Measurements from ENCODE around the gene PCSK4. TPM values are rescaled to one million over a fixed set of nuclear protein-coding genes. Genes with fewer than 3 reads are reported as not detected.
"Not testable (repeated sequence)": the region's sequence is repeated elsewhere in the genome, so short reads cannot be mapped to it uniquely, and the experiment has no call there.

PCSK4 gene
- polyA plus RNA-seq, 4 donors = 4.5 to 13.0 (median 8.8) TPM

- Histone ChIP-seq H3K9me3 (ENCODE audit: control insufficient read depth in 2 of 2, insufficient read depth in 1 of 2, low read depth in 1 of 2, low read length in 1 of 2) (peaks cover 0 to 21% of the 10 kb centered on the region in 2 donors), H3K27ac (ENCODE audit: low read depth in 1 of 3, low read length in 2 of 3) (no peak overlapping the region), H3K4me1 (ENCODE audit: control insufficient read depth in 3 of 3, insufficient read depth in 2 of 3, low read depth in 1 of 3, low read length in 2 of 3) (peaks cover 2 to 43% (median 6%) of the 10 kb centered on the region in 3 donors), H3K36me3 (ENCODE audit: control insufficient read depth in 3 of 3, insufficient read depth in 2 of 3, low read depth in 1 of 3, low read length in 3 of 3) (peaks cover 0 to 32% (median 0%) of the 10 kb centered on the region in 3 donors), H3K27me3 (ENCODE audit: control insufficient read depth in 3 of 3, insufficient read depth in 3 of 3, low read length in 3 of 3) (peaks cover 0 to 13% (median 2%) of the 10 kb centered on the region in 3 donors), H3K4me3 (ENCODE audit: low read depth in 1 of 3, low read length in 3 of 3) (no peak overlapping the region)
- no peak for FAIRE-seq
- DNase-seq = no peak
- WGBS, 3 donors = 33 to 53% (median 44%) methylated on average over 23 of the region's 23 CpGs
Measured at GRCh38 chr19:1503925-1504773, 14.0 kb upstream of the PCSK4 start.

GRCh38 chr19:1503089-1503924, 13.2 kb upstream of the PCSK4 start:
- WGBS, 3 donors = 7 to 13% (median 12%) methylated on average over 43 to 49 of the region's 49 CpGs

GRCh38 chr19:1502433-1503088, 12.4 kb upstream of the PCSK4 start:
- 51 to 64% (median 54%) methylated on average over 14 of the region's 14 CpGs for WGBS, 3 donors

More at GRCh38 chr19:1503089-1503924, 13.2 kb upstream of the PCSK4 start:
- no peak for FAIRE-seq
- peak overlapping the region in 2 of 3 donors; percentile 21 to 42 for H3K4me3 ChIP-seq (ENCODE audit: low read depth in 1 of 3, low read length in 3 of 3)
- peaks cover 0 to 18% of the 10 kb centered on the region in 2 donors for H3K9me3 ChIP-seq (ENCODE audit: control insufficient read depth in 2 of 2, insufficient read depth in 1 of 2, low read depth in 1 of 2, low read length in 1 of 2)
- H3K36me3 ChIP-seq (ENCODE audit: control insufficient read depth in 3 of 3, insufficient read depth in 2 of 3, low read depth in 1 of 3, low read length in 3 of 3) = peaks cover 0 to 31% (median 0%) of the 10 kb centered on the region in 3 donors
- peak; percentile 69 to 87 for DNase-seq
- peaks cover 0 to 13% (median 2%) of the 10 kb centered on the region in 3 donors for H3K27me3 ChIP-seq (ENCODE audit: control insufficient read depth in 3 of 3, insufficient read depth in 3 of 3, low read length in 3 of 3)
- peaks cover 2 to 43% (median 5%) of the 10 kb centered on the region in 3 donors for H3K4me1 ChIP-seq (ENCODE audit: control insufficient read depth in 3 of 3, insufficient read depth in 2 of 3, low read depth in 1 of 3, low read length in 2 of 3)
- peak overlapping the region in 2 of 3 donors; percentile 44 to 64 for H3K27ac ChIP-seq (ENCODE audit: low read depth in 1 of 3, low read length in 2 of 3)

GRCh38 chr19:1501200-1501595, 11.0 kb upstream of the PCSK4 start:
- H3K9me3 ChIP-seq (ENCODE audit: control insufficient read depth in 2 of 2, insufficient read depth in 1 of 2, low read depth in 1 of 2, low read length in 1 of 2) = peaks cover 0 to 11% of the 10 kb centered on the region in 2 donors
- peaks cover 0 to 13% (median 6%) of the 10 kb centered on the region in 3 donors for H3K27me3 ChIP-seq (ENCODE audit: control insufficient read depth in 3 of 3, insufficient read depth in 3 of 3, low read length in 3 of 3)
- H3K4me3 ChIP-seq (ENCODE audit: low read depth in 1 of 3, low read length in 3 of 3) = no peak overlapping the region
- FAIRE-seq = no peak
- DNase-seq = peak; percentile 91 to 94
- H3K27ac ChIP-seq (ENCODE audit: low read depth in 1 of 3, low read length in 2 of 3) = peak overlapping the region; percentile 72 to 95 (median 84)
- peaks cover 0 to 35% (median 0%) of the 10 kb centered on the region in 3 donors for H3K36me3 ChIP-seq (ENCODE audit: control insufficient read depth in 3 of 3, insufficient read depth in 2 of 3, low read depth in 1 of 3, low read length in 3 of 3)
- 17 to 45% (median 31%) methylated on average over 9 of the region's 9 CpGs for WGBS, 3 donors
- H3K4me1 ChIP-seq (ENCODE audit: control insufficient read depth in 3 of 3, insufficient read depth in 2 of 3, low read depth in 1 of 3, low read length in 2 of 3) = peaks cover 0 to 57% (median 0%) of the 10 kb centered on the region in 3 donors

More at GRCh38 chr19:1502433-1503088, 12.4 kb upstream of the PCSK4 start:
- Histone ChIP-seq H3K27me3 (ENCODE audit: control insufficient read depth in 3 of 3, insufficient read depth in 3 of 3, low read length in 3 of 3) (peaks cover 0 to 13% (median 3%) of the 10 kb centered on the region in 3 donors), H3K27ac (ENCODE audit: low read depth in 1 of 3, low read length in 2 of 3) (peak overlapping the region in 2 of 3 donors; percentile 64 to 95), H3K36me3 (ENCODE audit: control insufficient read depth in 3 of 3, insufficient read depth in 2 of 3, low read depth in 1 of 3, low read length in 3 of 3) (peaks cover 0 to 35% (median 0%) of the 10 kb centered on the region in 3 donors), H3K4me3 (ENCODE audit: low read depth in 1 of 3, low read length in 3 of 3) (peak overlapping the region in 1 of 3 donors; percentile 42), H3K4me1 (ENCODE audit: control insufficient read depth in 3 of 3, insufficient read depth in 2 of 3, low read depth in 1 of 3, low read length in 2 of 3) (peaks cover 2 to 49% (median 3%) of the 10 kb centered on the region in 3 donors), H3K9me3 (ENCODE audit: control insufficient read depth in 2 of 2, insufficient read depth in 1 of 2, low read depth in 1 of 2, low read length in 1 of 2) (peaks cover 0 to 17% of the 10 kb centered on the region in 2 donors)
- FAIRE-seq (no peak), DNase-seq (no peak)

- H3K9me3 ChIP-seq (ENCODE audit: control insufficient read depth in 2 of 2, insufficient read depth in 1 of 2, low read depth in 1 of 2, low read length in 1 of 2); H3K27ac ChIP-seq (ENCODE audit: low read depth in 1 of 3, low read length in 2 of 3); H3K4me3 ChIP-seq (ENCODE audit: low read depth in 1 of 3, low read length in 3 of 3); FAIRE-seq; DNase-seq: not testable (repeated sequence)
- WGBS, 3 donors = 46 to 88% (median 82%) methylated on average over 7 to 27 of the region's 34 CpGs
- peaks cover 0 to 73% (median 2%) of the 10 kb centered on the region in 3 donors for H3K4me1 ChIP-seq (ENCODE audit: control insufficient read depth in 3 of 3, insufficient read depth in 2 of 3, low read depth in 1 of 3, low read length in 2 of 3)
- H3K36me3 ChIP-seq (ENCODE audit: control insufficient read depth in 3 of 3, insufficient read depth in 2 of 3, low read depth in 1 of 3, low read length in 3 of 3) = peaks cover 0 to 35% (median 0%) of the 10 kb centered on the region in 3 donors
- H3K27me3 ChIP-seq (ENCODE audit: control insufficient read depth in 3 of 3, insufficient read depth in 3 of 3, low read length in 3 of 3) = peaks cover 0 to 10% (median 6%) of the 10 kb centered on the region in 3 donors
Measured at GRCh38 chr19:1499231-1499630, 9.1 kb upstream of the PCSK4 start.

GRCh38 chr19:1497578-1498235, 7.6 kb upstream of the PCSK4 start:
- no peak for FAIRE-seq
- Histone ChIP-seq H3K4me1 (ENCODE audit: control insufficient read depth in 3 of 3, insufficient read depth in 2 of 3, low read depth in 1 of 3, low read length in 2 of 3) (peaks cover 0 to 73% (median 4%) of the 10 kb centered on the region in 3 donors), H3K4me3 (ENCODE audit: low read depth in 1 of 3, low read length in 3 of 3) (no peak overlapping the region), H3K27ac (ENCODE audit: low read depth in 1 of 3, low read length in 2 of 3) (peak overlapping the region in 2 of 3 donors; percentile 38 to 57), H3K27me3 (ENCODE audit: control insufficient read depth in 3 of 3, insufficient read depth in 3 of 3, low read length in 3 of 3) (peaks cover 0 to 3% (median 0%) of the 10 kb centered on the region in 3 donors), H3K36me3 (ENCODE audit: control insufficient read depth in 3 of 3, insufficient read depth in 2 of 3, low read depth in 1 of 3, low read length in 3 of 3) (peaks cover 0 to 38% (median 0%) of the 10 kb centered on the region in 3 donors), H3K9me3 (ENCODE audit: control insufficient read depth in 2 of 2, insufficient read depth in 1 of 2, low read depth in 1 of 2, low read length in 1 of 2) (peaks cover 0 to 5% of the 10 kb centered on the region in 2 donors)
- no peak for DNase-seq
- 81 to 86% (median 84%) methylated on average over 25 of the region's 25 CpGs for WGBS, 3 donors

- FAIRE-seq = no peak
- peaks cover 0 to 68% (median 4%) of the 10 kb centered on the region in 3 donors for H3K4me1 ChIP-seq (ENCODE audit: control insufficient read depth in 3 of 3, insufficient read depth in 2 of 3, low read depth in 1 of 3, low read length in 2 of 3)
- H3K27me3 ChIP-seq (ENCODE audit: control insufficient read depth in 3 of 3, insufficient read depth in 3 of 3, low read length in 3 of 3) = peaks cover 0 to 3% (median under 1%) of the 10 kb centered on the region in 3 donors
- H3K4me3 ChIP-seq (ENCODE audit: low read depth in 1 of 3, low read length in 3 of 3) = no peak overlapping the region
- H3K27ac ChIP-seq (ENCODE audit: low read depth in 1 of 3, low read length in 2 of 3) = peak overlapping the region in 2 of 3 donors; percentile 38 to 57
- 74 to 79% (median 78%) methylated on average over 33 to 39 of the region's 39 CpGs for WGBS, 3 donors
- peaks cover 0 to 38% (median 0%) of the 10 kb centered on the region in 3 donors for H3K36me3 ChIP-seq (ENCODE audit: control insufficient read depth in 3 of 3, insufficient read depth in 2 of 3, low read depth in 1 of 3, low read length in 3 of 3)
- H3K9me3 ChIP-seq (ENCODE audit: control insufficient read depth in 2 of 2, insufficient read depth in 1 of 2, low read depth in 1 of 2, low read length in 1 of 2) = peaks cover 0 to 5% of the 10 kb centered on the region in 2 donors
- no peak for DNase-seq
Measured at GRCh38 chr19:1496714-1497577, 6.8 kb upstream of the PCSK4 start.
